B cell (primary cell): ENCODE results near the gene TBXAS1. TPM values are rescaled to one million over a fixed set of nuclear protein-coding genes. Genes with fewer than 3 reads are reported as not detected.

Experiments
- ATAC-seq: fragments of 200-7000 bp; cut with Tn5 transposase; one replicate; pipeline ENCODE4 v1.10.0; 2021; ENCODE audit warnings: low read depth, mild to moderate bottlenecking, moderate number of reproducible peaks, moderate library complexity
- CTCF ChIA-PET: fragments of 350-600 bp; sonication (Branson Sonifier 250); formaldehyde crosslinking; loops from one replicate; lab custom pipeline; 2021; ENCODE audit warnings: antibody characterized with exemption, inconsistent platforms; lab: Charles Lee
- POLR2A ChIA-PET: fragments of 350-600 bp; sonication (Branson Sonifier 250); formaldehyde crosslinking; loops from one replicate; lab custom pipeline; 2021; ENCODE audit warnings: antibody characterized with exemption; lab: Charles Lee
- DNase-seq: peaks from one replicate; pipeline ENCODE4 v3.0.0; 2013
- H2AFZ ChIP-seq: 2 replicates; pipeline ENCODE4 v1.6.1; 2012; ENCODE audit warnings: mild to moderate bottlenecking, low read depth, low read length; ENCODE audit not compliant: insufficient read depth, poor library complexity, severe bottlenecking
- H3K27ac ChIP-seq, 2 donors: 1 replicate in 1 of 2; 2 replicates in 1 of 2; pipeline ENCODE4 v1.5.1; 2012 to 2013; ENCODE audit warnings: low read length in 2 of 2, mild to moderate bottlenecking in 2 of 2, moderate library complexity in 1 of 2
- H3K27me3 ChIP-seq, 4 experiments: fragments of 200-600 bp in 1 of 4; sonication (generic) in 1 of 4; replicated peaks in 1 of 4; 1 replicate in 2 of 4; 2 replicates in 2 of 4; pipeline versions ENCODE4 v1.6.1 to v1.7.0; 2013 to 2016; ENCODE audit warnings: low read length in 3 of 4, mild to moderate bottlenecking in 2 of 4, mixed read lengths in 1 of 4, moderate library complexity in 1 of 4; ENCODE audit not compliant: insufficient read depth in 4 of 4, control insufficient read depth in 3 of 4; ENCODE audit errors: control extremely low read depth in 1 of 4
- H3K36me3 ChIP-seq, 2 experiments: replicated peaks in 1 of 2; 1 replicate in 1 of 2; 2 replicates in 1 of 2; pipeline versions ENCODE4 v1.6.1 to v1.7.1; 2013; ENCODE audit warnings: low read length in 1 of 2; ENCODE audit not compliant: insufficient read depth in 2 of 2, control insufficient read depth in 1 of 2; ENCODE audit errors: control extremely low read depth in 1 of 2, extremely low read depth in 1 of 2
- H3K4me1 ChIP-seq, 2 donors: fragments of 200-600 bp in 1 of 2; sonication (generic) in 1 of 2; 1 replicate in 1 of 2; 2 replicates in 1 of 2; pipeline versions ENCODE4 v1.5.1 to v1.6.1; 2013 to 2017; ENCODE audit warnings: low read length in 2 of 2; ENCODE audit not compliant: control insufficient read depth in 2 of 2, insufficient read depth in 2 of 2
- H3K4me2 ChIP-seq: replicated peaks from 2 replicates; pipeline ENCODE3; 2012; ENCODE audit warnings: mild to moderate bottlenecking, low read depth, low read length; ENCODE audit not compliant: poor library complexity, severe bottlenecking
- H3K4me3 ChIP-seq, 5 experiments: fragments of 200-600 bp in 1 of 5; sonication (generic) in 1 of 5; 1 replicate in 3 of 5; 2 replicates in 2 of 5; pipeline versions ENCODE4 v1.5.1 to v1.7.0; 2011 to 2016; ENCODE audit warnings: low read length in 4 of 5, mild to moderate bottlenecking in 4 of 5, low read depth in 2 of 5, control low read depth in 1 of 5, moderate library complexity in 1 of 5; ENCODE audit not compliant: insufficient read depth in 1 of 5; ENCODE audit errors: control extremely low read depth in 1 of 5, extremely low read depth in 1 of 5
- H3K79me2 ChIP-seq: fragments of 200-600 bp; sonication (generic); one replicate; pipeline ENCODE4 v1.6.0; 2016; ENCODE audit warnings: low read length; ENCODE audit not compliant: control insufficient read depth, insufficient read depth
- H3K9ac ChIP-seq: fragments of 200-600 bp; sonication (generic); 2 replicates; pipeline ENCODE4 v1.6.1; 2017; ENCODE audit warnings: mild to moderate bottlenecking, low read length, moderate library complexity
- H3K9me3 ChIP-seq, 3 donors: one replicate each; pipeline versions ENCODE4 v1.6.1 to v1.7.1; 2013; ENCODE audit warnings: low read length in 2 of 3; ENCODE audit not compliant: control insufficient read depth in 2 of 3, insufficient read depth in 1 of 3; ENCODE audit errors: control extremely low read depth in 1 of 3
- H4K20me1 ChIP-seq: 2 replicates; pipeline ENCODE4 v1.6.0; 2012; ENCODE audit warnings: mild to moderate bottlenecking, low read length; ENCODE audit not compliant: insufficient read depth, control insufficient read depth, poor library complexity, severe bottlenecking
- H3K27ac Mint-ChIP-seq: one replicate; pipeline ENCODE4 v1.8.0; 2021; ENCODE audit warnings: mixed read lengths
- H3K27me3 Mint-ChIP-seq: one replicate; pipeline ENCODE4 v1.8.0; 2021; ENCODE audit warnings: mixed read lengths
- H3K4me1 Mint-ChIP-seq: one replicate; pipeline ENCODE4 v1.8.0; 2021; ENCODE audit warnings: mixed read lengths
- H3K4me3 Mint-ChIP-seq: one replicate; pipeline ENCODE4 v1.8.0; 2021; ENCODE audit warnings: mixed read lengths
- H3K9me3 Mint-ChIP-seq: one replicate; pipeline ENCODE4 v1.8.0; 2022; ENCODE audit warnings: mixed read lengths; ENCODE audit not compliant: insufficient read depth
- EZH2 ChIP-seq: IDR thresholded peaks from 2 replicates; pipeline ENCODE4 v1.6.1; 2012; ENCODE audit warnings: borderline replicate concordance, low read depth, mild to moderate bottlenecking, moderate library complexity, low read length; ENCODE audit not compliant: insufficient read depth, poor library complexity, severe bottlenecking
- WGBS: methylation state at CpG from one replicate; pipeline ENCODE4 v1.1.5; 2013; ENCODE audit warnings: missing lambda C conversion rate; ENCODE audit not compliant: insufficient coverage; 5-methylcytosine and 5-hydroxymethylcytosine counted together
- intact Hi-C: fragments of 100-400 bp; cut with micrococcal nuclease; formaldehyde crosslinking; loops from one replicate; pipeline ENCODE4 v1.10.0; 2022
- polyA plus RNA-seq: library from polyadenylated mRNA; depleted of rRNA; stranded (reverse); fragments of >200 nt; gene quantifications from 2 replicates; pipeline ENCODE4 v1.2.3, GENCODE V29; 2012
- total RNA-seq, 2 donors: library from RNA; stranded (reverse); fragments of 120-200 nt in 1 of 2; gene quantifications; 1 replicate in 1 of 2; 2 replicates in 1 of 2; pipeline versions ENCODE4 v1.2.3 to v1.2.4, GENCODE V29; 2013 to 2022
- TF ChIP-seq, protein P1 (sequence below): fragments of 200-600 bp; IDR thresholded peaks from one replicate; pipeline ENCODE4 v1.8.0; 2022; ENCODE audit warnings: antibody characterized with exemption, mild to moderate bottlenecking

Gene TBXAS1
- total and polyA plus RNA-seq, 2 donors (not counting 1 experiment from before 2014, with no cell fraction given): 8.1 to 21.0 TPM

GRCh38 chr7:139918480-139918879 lies 89.4 kb downstream of the TBXAS1 start:
- peaks cover 25% of the 10 kb centered on the region for H3K4me1 Mint-ChIP-seq

GRCh38 chr7:139923090-139923489 lies 94.0 kb downstream of the TBXAS1 start:
- no peaks in the 10 kb centered on the region for H4K20me1 ChIP-seq
- ATAC-seq (no peak), DNase-seq (no peak)
- no peaks in the 10 kb centered on the region for H3K79me2 ChIP-seq
- H3K4me3 ChIP-seq: no peak overlapping the region
- Mint-ChIP-seq H3K27ac (no peak overlapping the region), H3K9me3 (no peaks in the 10 kb centered on the region), H3K27me3 (peaks cover 8% of the 10 kb centered on the region), H3K4me1 (peaks cover under 1% of the 10 kb centered on the region), H3K4me3 (no peak overlapping the region)
- H3K27me3 ChIP-seq: no peaks in the 10 kb centered on the region
- H3K27ac ChIP-seq: no peak overlapping the region
- H3K4me2 ChIP-seq: no peak overlapping the region
- CTCF ChIA-PET: no interaction called here
- H3K36me3 ChIP-seq: no peaks in the 10 kb centered on the region
- no peaks in the 10 kb centered on the region for H3K9me3 ChIP-seq
- TF ChIP-seq EZH2: no peak
- TF ChIP-seq, protein P1, sequence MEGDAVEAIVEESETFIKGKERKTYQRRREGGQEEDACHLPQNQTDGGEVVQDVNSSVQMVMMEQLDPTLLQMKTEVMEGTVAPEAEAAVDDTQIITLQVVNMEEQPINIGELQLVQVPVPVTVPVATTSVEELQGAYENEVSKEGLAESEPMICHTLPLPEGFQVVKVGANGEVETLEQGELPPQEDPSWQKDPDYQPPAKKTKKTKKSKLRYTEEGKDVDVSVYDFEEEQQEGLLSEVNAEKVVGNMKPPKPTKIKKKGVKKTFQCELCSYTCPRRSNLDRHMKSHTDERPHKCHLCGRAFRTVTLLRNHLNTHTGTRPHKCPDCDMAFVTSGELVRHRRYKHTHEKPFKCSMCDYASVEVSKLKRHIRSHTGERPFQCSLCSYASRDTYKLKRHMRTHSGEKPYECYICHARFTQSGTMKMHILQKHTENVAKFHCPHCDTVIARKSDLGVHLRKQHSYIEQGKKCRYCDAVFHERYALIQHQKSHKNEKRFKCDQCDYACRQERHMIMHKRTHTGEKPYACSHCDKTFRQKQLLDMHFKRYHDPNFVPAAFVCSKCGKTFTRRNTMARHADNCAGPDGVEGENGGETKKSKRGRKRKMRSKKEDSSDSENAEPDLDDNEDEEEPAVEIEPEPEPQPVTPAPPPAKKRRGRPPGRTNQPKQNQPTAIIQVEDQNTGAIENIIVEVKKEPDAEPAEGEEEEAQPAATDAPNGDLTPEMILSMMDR: no peak
- H2AFZ ChIP-seq: no peak overlapping the region
- no peak overlapping the region for H3K9ac ChIP-seq
- no peaks in the 10 kb centered on the region for H3K4me1 ChIP-seq
- intact Hi-C loops: no loop called here
- WGBS: 95% methylated on average over 5 of the region's 7 CpGs
- POLR2A ChIA-PET: no interaction called here

More at GRCh38 chr7:139918480-139918879, 89.4 kb downstream of the TBXAS1 start:
- DNase-seq (no peak), ATAC-seq (no peak)
- peak overlapping the region; percentile 26 for H3K27ac Mint-ChIP-seq
- CTCF ChIA-PET: no interaction called here
- no peaks in the 10 kb centered on the region for H3K9me3 Mint-ChIP-seq
- Histone ChIP-seq H3K9me3 (no peaks in the 10 kb centered on the region), H4K20me1 (no peaks in the 10 kb centered on the region), H3K4me3 (no peak overlapping the region), H3K4me1 (peaks cover 22% of the 10 kb centered on the region in 2 donors), H3K79me2 (no peaks in the 10 kb centered on the region), H3K27ac (no peak overlapping the region), H3K36me3 (peaks cover 0 to 2% of the 10 kb centered on the region in 2 experiments), H2AFZ (no peak overlapping the region), H3K27me3 (no peaks in the 10 kb centered on the region), H3K9ac (no peak overlapping the region), H3K4me2 (no peak overlapping the region)
- TF ChIP-seq, protein P1: no peak
- no peak for TF ChIP-seq EZH2
- WGBS: 100% methylated on average over 3 of the region's 6 CpGs
- POLR2A ChIA-PET: no interaction called here
- no peak overlapping the region for H3K4me3 Mint-ChIP-seq
- no peaks in the 10 kb centered on the region for H3K27me3 Mint-ChIP-seq
- intact Hi-C loops: no loop called here
